Neutrophil (primary cell): Measurements from ENCODE around the gene NUBP2.

Experiments used
- H3K27ac ChIP-seq: fragments of 200-600 bp; sonication (generic); 2 replicates; pipeline ENCODE4 v1.5.1; 2016; ENCODE audit warnings: mild to moderate bottlenecking, moderate library complexity
- H3K27me3 ChIP-seq: fragments of 200-600 bp; sonication (generic); 2 replicates; pipeline ENCODE4 v1.6.0; 2016; ENCODE audit warnings: mild to moderate bottlenecking
- H3K36me3 ChIP-seq: fragments of 200-600 bp; sonication (generic); 2 replicates; pipeline ENCODE4 v1.5.1; 2017
- H3K4me1 ChIP-seq, 2 experiments: fragments of 200-600 bp in 1 of 2; sonication (generic) in 1 of 2; 1 replicate in 1 of 2; 2 replicates in 1 of 2; pipeline versions ENCODE4 v1.5.1 to v1.6.1; 2013 to 2016; ENCODE audit warnings: low read depth in 1 of 2, low read length in 1 of 2, mild to moderate bottlenecking in 1 of 2, moderate library complexity in 1 of 2; ENCODE audit not compliant: control insufficient read depth in 1 of 2, insufficient read depth in 1 of 2
- H3K4me3 ChIP-seq, 2 experiments: fragments of 200-600 bp in 1 of 2; sonication (generic) in 1 of 2; 1 replicate in 1 of 2; 2 replicates in 1 of 2; pipeline ENCODE4 v1.5.1; 2013 to 2016; ENCODE audit warnings: low read depth in 1 of 2, low read length in 1 of 2, mild to moderate bottlenecking in 1 of 2, moderate library complexity in 1 of 2
- H3K9me3 ChIP-seq: fragments of 200-600 bp; sonication (generic); 2 replicates; pipeline ENCODE4 v1.5.1; 2016
- TF ChIP-seq, protein P1 (sequence below): fragments of 200-600 bp; sonication (generic); IDR thresholded peaks from 2 replicates; pipeline ENCODE4 v1.5.1; 2016; ENCODE audit warnings: antibody characterized with exemption

The NUBP2 gene

DNA sequence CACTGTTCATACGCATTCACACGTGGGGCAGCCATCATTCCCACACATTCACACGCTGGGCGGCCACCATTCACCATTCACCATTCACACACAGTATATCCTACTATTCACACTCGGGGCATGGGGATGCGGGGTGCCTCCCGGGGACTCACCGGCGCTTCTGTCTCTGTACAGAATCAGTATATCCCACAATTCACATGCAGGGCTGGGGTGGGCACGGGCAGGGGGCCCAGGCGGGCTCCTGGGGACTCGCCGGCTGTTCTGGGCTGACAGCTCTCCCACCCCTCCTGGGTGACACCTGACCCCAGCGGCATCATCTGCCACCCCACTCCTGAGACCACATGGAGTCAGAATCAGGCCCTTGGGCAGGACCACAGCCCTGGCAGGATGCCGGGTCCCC is 21.0 kb upstream of the NUBP2 start:
- H3K4me1 ChIP-seq: no peaks in the 10 kb centered on the region
- no peak overlapping the region for H3K4me3 ChIP-seq
- no peaks in the 10 kb centered on the region for H3K27me3 ChIP-seq
- TF ChIP-seq, protein P1, sequence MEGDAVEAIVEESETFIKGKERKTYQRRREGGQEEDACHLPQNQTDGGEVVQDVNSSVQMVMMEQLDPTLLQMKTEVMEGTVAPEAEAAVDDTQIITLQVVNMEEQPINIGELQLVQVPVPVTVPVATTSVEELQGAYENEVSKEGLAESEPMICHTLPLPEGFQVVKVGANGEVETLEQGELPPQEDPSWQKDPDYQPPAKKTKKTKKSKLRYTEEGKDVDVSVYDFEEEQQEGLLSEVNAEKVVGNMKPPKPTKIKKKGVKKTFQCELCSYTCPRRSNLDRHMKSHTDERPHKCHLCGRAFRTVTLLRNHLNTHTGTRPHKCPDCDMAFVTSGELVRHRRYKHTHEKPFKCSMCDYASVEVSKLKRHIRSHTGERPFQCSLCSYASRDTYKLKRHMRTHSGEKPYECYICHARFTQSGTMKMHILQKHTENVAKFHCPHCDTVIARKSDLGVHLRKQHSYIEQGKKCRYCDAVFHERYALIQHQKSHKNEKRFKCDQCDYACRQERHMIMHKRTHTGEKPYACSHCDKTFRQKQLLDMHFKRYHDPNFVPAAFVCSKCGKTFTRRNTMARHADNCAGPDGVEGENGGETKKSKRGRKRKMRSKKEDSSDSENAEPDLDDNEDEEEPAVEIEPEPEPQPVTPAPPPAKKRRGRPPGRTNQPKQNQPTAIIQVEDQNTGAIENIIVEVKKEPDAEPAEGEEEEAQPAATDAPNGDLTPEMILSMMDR: no peak
- no peaks in the 10 kb centered on the region for H3K9me3 ChIP-seq
- peaks cover 97% of the 10 kb centered on the region for H3K36me3 ChIP-seq
- H3K27ac ChIP-seq: no peak overlapping the region

DNA sequence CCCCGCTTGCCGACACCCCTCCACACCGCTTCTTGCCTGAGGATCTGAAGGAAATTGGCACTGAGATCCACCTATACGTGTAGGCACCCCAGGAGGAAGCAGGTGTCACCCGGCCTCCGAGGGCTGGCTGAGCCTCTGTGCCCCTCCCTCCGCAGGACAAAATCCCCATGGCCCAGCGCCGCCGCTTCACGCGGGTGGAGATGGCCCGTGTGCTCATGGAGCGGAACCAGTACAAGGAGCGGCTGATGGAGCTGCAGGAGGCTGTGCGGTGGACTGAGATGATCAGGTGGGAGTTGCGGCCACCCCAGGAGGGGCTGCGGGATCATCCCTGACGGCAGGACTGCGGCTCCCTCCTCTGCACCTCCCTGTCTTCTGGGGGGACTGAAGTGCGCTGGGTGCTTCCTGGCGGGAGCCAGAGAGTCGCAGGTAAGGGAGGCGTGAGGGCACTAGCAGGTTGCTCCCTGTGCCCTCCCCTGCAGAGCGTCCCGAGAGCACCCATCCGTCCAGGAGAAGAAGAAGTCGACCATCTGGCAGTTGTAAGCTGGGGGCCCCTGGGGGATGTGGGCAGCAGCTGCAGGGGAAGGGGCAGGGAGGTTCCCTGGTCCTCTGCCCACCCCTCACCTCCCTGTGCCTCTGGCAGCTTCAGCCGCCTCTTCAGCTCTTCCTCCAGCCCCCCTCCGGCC is 20.4 kb upstream of the NUBP2 start:
- Histone ChIP-seq H3K4me3 (no peak overlapping the region), H3K27me3 (no peaks in the 10 kb centered on the region), H3K27ac (no peak overlapping the region), H3K9me3 (no peaks in the 10 kb centered on the region), H3K4me1 (no peaks in the 10 kb centered on the region), H3K36me3 (peaks cover 98% of the 10 kb centered on the region)
- TF ChIP-seq, protein P1: no peak

DNA sequence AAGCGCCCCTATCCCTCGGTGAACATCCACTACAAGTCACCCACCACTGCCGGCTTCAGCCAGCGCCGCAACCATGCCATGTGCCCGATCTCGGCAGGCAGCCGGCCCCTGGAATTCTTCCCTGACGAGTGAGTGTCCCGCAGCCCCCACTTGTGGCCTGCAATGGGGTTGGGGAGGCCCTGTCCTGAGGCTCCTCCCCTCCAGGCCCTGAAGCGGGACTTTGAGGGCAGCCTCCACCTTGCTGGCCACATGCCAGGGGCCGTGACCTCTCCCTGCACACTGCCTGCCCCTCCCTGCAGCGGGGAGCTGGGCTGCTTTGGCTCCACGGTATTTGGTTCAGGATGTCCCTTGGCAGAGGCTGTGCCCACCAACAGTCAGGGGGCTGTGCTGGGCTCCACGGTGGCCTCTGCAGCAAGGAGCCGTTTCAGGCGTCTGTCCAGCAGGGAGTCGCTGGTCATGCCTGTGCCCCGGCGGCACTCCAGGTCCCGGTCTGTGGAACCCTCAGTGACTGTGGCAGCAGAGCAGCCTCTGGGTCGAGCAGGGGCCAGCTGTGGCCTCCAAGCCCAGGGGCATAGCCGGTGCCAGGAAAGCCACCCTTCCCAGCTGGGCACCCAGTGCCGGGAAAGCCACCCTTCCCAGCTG is 19.8 kb upstream of the NUBP2 start:
- no peak overlapping the region for H3K4me3 ChIP-seq
- peaks cover 98% of the 10 kb centered on the region for H3K36me3 ChIP-seq

DNA sequence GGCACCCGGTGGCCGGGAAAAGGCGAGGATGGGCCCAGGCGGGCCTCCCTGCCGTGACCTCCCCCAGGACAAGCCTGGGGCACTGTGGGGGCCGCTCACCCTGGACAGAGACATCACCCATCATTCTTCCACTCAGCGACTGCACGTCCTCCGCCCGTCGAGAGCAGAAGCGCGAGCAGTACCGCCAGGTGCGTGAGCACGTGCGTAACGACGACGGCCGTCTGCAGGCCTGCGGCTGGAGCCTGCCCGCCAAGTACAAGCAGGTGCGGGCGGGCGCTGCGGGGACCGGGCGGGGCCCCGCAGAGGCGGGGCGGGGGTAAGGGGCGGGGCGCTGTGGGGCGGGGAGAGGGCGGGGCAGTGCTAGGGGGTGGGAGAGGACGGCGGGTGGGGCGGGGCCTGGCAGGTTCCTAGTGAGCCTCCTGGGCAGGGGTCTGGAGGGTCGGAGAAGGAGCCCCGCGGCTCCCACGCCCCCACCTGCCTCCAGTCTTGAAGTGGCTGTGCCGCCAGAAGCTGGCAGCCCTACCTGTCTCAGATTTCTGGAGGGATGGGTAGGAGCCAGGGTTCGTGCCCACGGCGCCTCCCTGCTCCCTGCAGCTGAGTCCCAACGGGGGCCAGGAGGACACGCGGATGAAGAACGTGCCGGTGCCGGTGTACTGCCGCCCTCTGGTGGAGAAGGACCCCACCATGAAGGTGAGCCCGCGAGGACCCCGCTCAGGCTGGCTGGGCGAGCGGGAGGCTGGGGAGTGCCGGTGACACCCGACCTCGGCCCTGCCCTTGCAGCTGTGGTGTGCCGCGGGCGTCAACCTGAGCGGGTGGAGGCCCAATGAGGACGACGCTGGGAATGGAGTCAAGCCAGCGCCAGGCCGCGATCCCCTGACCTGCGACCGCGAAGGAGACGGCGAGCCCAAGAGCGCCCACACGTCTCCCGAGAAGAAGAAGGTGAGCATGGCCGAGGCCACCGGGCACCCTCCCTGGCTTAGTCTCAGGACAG is 18.9 kb upstream of the NUBP2 start:
- H3K27ac ChIP-seq: no peak overlapping the region
- no peak overlapping the region for H3K4me3 ChIP-seq
- TF ChIP-seq, protein P1: no peak
- no peaks in the 10 kb centered on the region for H3K27me3 ChIP-seq
- H3K9me3 ChIP-seq: no peaks in the 10 kb centered on the region
- no peaks in the 10 kb centered on the region for H3K4me1 ChIP-seq
- peaks cover 98% of the 10 kb centered on the region for H3K36me3 ChIP-seq

More for the DNA sequence above, 19.8 kb upstream of the NUBP2 start:
- H3K27ac ChIP-seq: no peak overlapping the region
- TF ChIP-seq, protein P1: no peak
- no peaks in the 10 kb centered on the region for H3K27me3 ChIP-seq
- H3K4me1 ChIP-seq: no peaks in the 10 kb centered on the region
- no peaks in the 10 kb centered on the region for H3K9me3 ChIP-seq

DNA sequence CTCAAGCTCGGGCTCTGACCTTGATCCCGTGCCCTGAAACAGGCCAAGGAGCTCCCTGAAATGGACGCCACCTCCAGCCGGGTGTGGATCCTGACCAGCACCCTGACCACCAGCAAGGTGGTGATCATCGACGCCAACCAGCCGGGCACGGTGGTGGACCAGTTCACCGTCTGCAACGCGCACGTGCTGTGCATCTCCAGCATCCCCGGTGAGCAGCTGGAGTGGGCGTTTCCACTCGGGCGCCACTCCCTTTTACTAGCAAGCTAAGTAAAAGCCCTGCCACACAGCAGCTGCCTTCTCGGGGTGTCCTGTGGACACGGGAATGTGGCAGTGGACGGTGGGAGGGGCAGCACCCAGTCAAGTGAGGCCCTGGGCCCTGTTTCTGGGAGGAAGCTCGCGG is 17.8 kb upstream of the NUBP2 start:
- no peaks in the 10 kb centered on the region for H3K9me3 ChIP-seq
- peaks cover 96% of the 10 kb centered on the region for H3K36me3 ChIP-seq
- H3K4me3 ChIP-seq: no peak overlapping the region
- peaks cover 0 to 2% of the 10 kb centered on the region in 2 experiments for H3K4me1 ChIP-seq
- no peaks in the 10 kb centered on the region for H3K27me3 ChIP-seq
- TF ChIP-seq, protein P1: no peak
- no peak overlapping the region for H3K27ac ChIP-seq
